HepG2 (cell line): ENCODE measurements around the gene GAREM1. TPM values are rescaled to one million over a fixed set of nuclear protein-coding genes. Genes with fewer than 3 reads are reported as not detected.

ENCODE experiments used
- ATAC-seq: fragments of 200-7000 bp; cut with Tn5 transposase; 3 replicates; pipeline ENCODE4 v1.9.1; 2020; ENCODE audit warnings: mild to moderate bottlenecking, moderate library complexity
- BruUV-seq: library from RNA; stranded (reverse); fragments of 400-500 nt; replicated peaks from 2 replicates; lab custom pipeline; 2021; lab: Mats Ljungman, UMichigan
- CTCF ChIA-PET: fragments of 300-600 bp; formaldehyde crosslinking; extraction: SDS; loops from one replicate; lab custom pipeline; 2021; ENCODE audit warnings: low total read pairs, inconsistent platforms, low intra/inter-chr PET ratio; lab: Yijun Ruan, JAX
- POLR2A ChIA-PET: fragments of 350-600 bp; sonication (Branson Sonifier 250); formaldehyde crosslinking; loops from one replicate; lab custom pipeline; 2020; ENCODE audit warnings: antibody characterized with exemption, inconsistent platforms; lab: Yijun Ruan, JAX
- DNase-seq: peaks from one replicate; pipeline ENCODE4 v3.0.0-alpha.2; 2015; ENCODE audit warnings: low spot score
- FAIRE-seq: peaks from 3 replicates; lab custom pipeline; 2011; peaks lifted over from hg19 to GRCh38; lab: Jason Lieb, UNC
- H2AFZ ChIP-seq: one replicate; pipeline ENCODE4 v1.6.1; 2011; ENCODE audit warnings: low read length, inconsistent platforms
- H3K27ac ChIP-seq: fragments of 300-600 bp; 3 replicates; pipeline ENCODE4 v1.8.0; 2011; ENCODE audit warnings: mixed run types, mild to moderate bottlenecking, mixed read lengths, low read length, inconsistent platforms; ENCODE audit not compliant: insufficient read depth; ENCODE audit errors: extremely low read length
- H3K27me3 ChIP-seq, 2 experiments: fragments of 200-600 bp in 1 of 2; 2 replicates in 1 of 2; 3 replicates in 1 of 2; pipeline versions ENCODE4 v1.6.0 to v1.8.0; 2011; ENCODE audit warnings: low read length in 2 of 2, mild to moderate bottlenecking in 2 of 2, moderate library complexity in 2 of 2, inconsistent platforms in 1 of 2; ENCODE audit not compliant: insufficient read depth in 2 of 2, control insufficient read depth in 1 of 2
- H3K36me3 ChIP-seq, 2 experiments: fragments of 200-600 bp in 1 of 2; replicated peaks in 1 of 2; 2 replicates in 1 of 2; 3 replicates in 1 of 2; pipeline versions ENCODE4 v1.5.1 to v1.8.0; 2011; ENCODE audit warnings: low read length in 2 of 2, inconsistent platforms in 1 of 2; ENCODE audit not compliant: insufficient read depth in 2 of 2, control insufficient read depth in 1 of 2
- H3K4me1 ChIP-seq: 2 replicates; pipeline ENCODE4 v1.5.1; 2012; ENCODE audit warnings: low read length, inconsistent platforms; ENCODE audit not compliant: insufficient read depth
- H3K4me2 ChIP-seq: 2 replicates; pipeline ENCODE4 v1.6.0; 2011; ENCODE audit warnings: low read depth, low read length, inconsistent platforms
- H3K4me3 ChIP-seq, 3 experiments: fragments of 200-600 bp in 1 of 3; sonication (generic), shearing (Covaris generic) in 1 of 3; replicated peaks in 1 of 3; 2 replicates each; pipeline ENCODE4 v1.5.1; 2011 to 2016; ENCODE audit warnings: low read length in 3 of 3, inconsistent platforms in 2 of 3, low read depth in 2 of 3, mild to moderate bottlenecking in 2 of 3, control low read depth in 1 of 3, mixed read lengths in 1 of 3; ENCODE audit not compliant: insufficient read depth in 1 of 3
- H3K79me2 ChIP-seq: one replicate; pipeline ENCODE4 v1.6.1; 2011; ENCODE audit warnings: low read length, inconsistent platforms; ENCODE audit not compliant: insufficient read depth
- H3K9ac ChIP-seq: 2 replicates; pipeline ENCODE4 v1.6.0; 2011; ENCODE audit warnings: mild to moderate bottlenecking, low read depth, low read length, inconsistent platforms; ENCODE audit not compliant: insufficient read depth
- H3K9me3 ChIP-seq: 2 replicates; pipeline ENCODE4 v1.5.1; 2012; ENCODE audit warnings: mild to moderate bottlenecking, low read length
- H4K20me1 ChIP-seq: 2 replicates; pipeline ENCODE4 v1.6.0; 2011; ENCODE audit warnings: inconsistent platforms, mild to moderate bottlenecking, low read length, moderate library complexity; ENCODE audit not compliant: insufficient read depth
- DDIT3 ChIP-seq: sonication (generic); formaldehyde crosslinking; IDR thresholded peaks from 2 replicates; pipeline ENCODE4 v1.4.0; 2020; ENCODE audit warnings: mild to moderate bottlenecking, missing genetic modification reagents
- ZBTB33 ChIP-seq: sonication (generic); formaldehyde crosslinking; IDR thresholded peaks from 2 replicates; pipeline ENCODE4 v1.4.0; 2020; ENCODE audit warnings: missing genetic modification reagents
- ZNF3 ChIP-seq: IDR thresholded peaks from 2 replicates; pipeline ENCODE4 v1.7.0; 2017; ENCODE audit warnings: inconsistent platforms
- WGBS: methylation state at CpG from one replicate; pipeline ENCODE4 v1.1.6; 2017; ENCODE audit warnings: low lambda C conversion rate; 5-methylcytosine and 5-hydroxymethylcytosine counted together
- in situ Hi-C: cut with HindIII; loops from 2 replicates; pipeline ENCODE4 v1.10.0; 2017; ENCODE audit warnings: low pct_unique_long_range_greater_than_20kb; ENCODE audit not compliant: extremely low pct_ligation_motif_present
- intact Hi-C: fragments of 100-400 bp; cut with micrococcal nuclease; formaldehyde crosslinking; loops from one replicate; pipeline ENCODE4 v1.10.0; 2022; ENCODE audit not compliant: unreplicated experiment
- polyA plus RNA-seq, 8 experiments: library from polyadenylated mRNA; depleted of rRNA in 3 of 8; stranded (reverse) in 7 of 8; unstranded in 1 of 8; fragments of >200 nt; fragmentation: Illumina TruSeq in 4 of 8; extraction: Trizol in 4 of 8; gene quantifications; 2 replicates each; pipeline versions ENCODE4 v1.2.1 to v1.2.3, GENCODE V29; 2011 to 2016; ENCODE audit warnings: low read depth in 4 of 8, missing spikeins in 1 of 8, mixed read lengths in 1 of 8; ENCODE audit not compliant: insufficient read depth in 1 of 8
- total RNA-seq, 5 experiments: library from RNA; depleted of rRNA; stranded (reverse); fragments of >200 nt; fragmentation: Illumina TruSeq; extraction: Trizol; gene quantifications; 2 replicates each; pipeline ENCODE4 v1.2.3, GENCODE V29; 2016; ENCODE audit warnings: low read depth in 1 of 5

The GAREM1 gene
- total and polyA plus RNA-seq, 2 of the 13 experiments (the other 11 are each of a cell fraction or from before 2014, with no cell fraction given): 2.5 to 2.9 TPM

GRCh38 chr18:32286749-32287148 lies 183.9 kb downstream of the GAREM1 start:
- peaks cover 0 to 3% of the 10 kb centered on the region in 2 experiments; a peak in 2 of 5 replicates for H3K36me3 ChIP-seq
- CTCF ChIA-PET: no interaction called here
- H3K4me2 ChIP-seq: no peak overlapping the region
- in situ Hi-C loops: loop anchor here (5.0 kb wide), 1 partner anchor 186 kb away; the partner anchor contains the start of gene GAREM1
- H3K9ac ChIP-seq: no peak overlapping the region
- ATAC-seq (no peak), DNase-seq (no peak), FAIRE-seq (no peak)
- intact Hi-C loops: loop anchor here (5.0 kb wide), 1 partner anchor 86 kb away; no protein-coding TSS in a partner anchor
- no peak overlapping the region for H2AFZ ChIP-seq
- WGBS: 98% methylated on average over 5 of the region's 5 CpGs
- no peaks in the 10 kb centered on the region for H3K9me3 ChIP-seq
- TF ChIP-seq DDIT3: no peak
- TF ChIP-seq, all 625 proteins: peak for 0
- H3K27ac ChIP-seq: no peak overlapping the region
- POLR2A ChIA-PET: no interaction called here
- no peaks in the 10 kb centered on the region for H4K20me1 ChIP-seq
- BruUV-seq: no TSS peak
- H3K79me2 ChIP-seq: no peaks in the 10 kb centered on the region
- no peaks in the 10 kb centered on the region for H3K27me3 ChIP-seq
- H3K4me1 ChIP-seq: no peaks in the 10 kb centered on the region
- no peak overlapping the region for H3K4me3 ChIP-seq

GRCh38 chr18:32284284-32284683 lies 186.4 kb downstream of the GAREM1 start:
- ChIA-PET CTCF (no interaction called here), POLR2A (no interaction called here)
- no peak overlapping the region for H3K4me3 ChIP-seq
- no peaks in the 10 kb centered on the region for H3K27me3 ChIP-seq
- no peak overlapping the region for H3K27ac ChIP-seq
- H3K79me2 ChIP-seq: no peaks in the 10 kb centered on the region
- no peak for FAIRE-seq
- intact Hi-C loops (no loop called here), in situ Hi-C loops (no loop called here)
- 96% methylated on average over 1 of the region's 1 CpG for WGBS
- ATAC-seq: no peak
- no peaks in the 10 kb centered on the region for H4K20me1 ChIP-seq
- BruUV-seq: no TSS peak
- DNase-seq: no peak
- no peak overlapping the region for H2AFZ ChIP-seq
- peaks cover 0 to 3% of the 10 kb centered on the region in 2 experiments; a peak in 2 of 5 replicates for H3K36me3 ChIP-seq
- H3K9ac ChIP-seq: no peak overlapping the region
- H3K9me3 ChIP-seq: no peaks in the 10 kb centered on the region
- no peak overlapping the region for H3K4me2 ChIP-seq
- H3K4me1 ChIP-seq: no peaks in the 10 kb centered on the region
- TF ChIP-seq ZBTB33 (CRISPR knock-in tag) (no peak), ZNF3 (CRISPR knock-in tag) (0 out of 2 replicates have a peak, but pooled peaks have one; percentile 26)
- TF ChIP-seq, all 625 proteins: peak for 1
